ENCODE results near the gene GSK3B. TPM values are rescaled to one million over a fixed set of nuclear protein-coding genes. Genes with fewer than 3 reads are reported as not detected.

Gene GSK3B
- 52.8 TPM for polyA plus RNA-seq (2013, experiment 1 of 2)
- 57.4 TPM for polyA plus RNA-seq (2013, experiment 2 of 2)

DNA sequence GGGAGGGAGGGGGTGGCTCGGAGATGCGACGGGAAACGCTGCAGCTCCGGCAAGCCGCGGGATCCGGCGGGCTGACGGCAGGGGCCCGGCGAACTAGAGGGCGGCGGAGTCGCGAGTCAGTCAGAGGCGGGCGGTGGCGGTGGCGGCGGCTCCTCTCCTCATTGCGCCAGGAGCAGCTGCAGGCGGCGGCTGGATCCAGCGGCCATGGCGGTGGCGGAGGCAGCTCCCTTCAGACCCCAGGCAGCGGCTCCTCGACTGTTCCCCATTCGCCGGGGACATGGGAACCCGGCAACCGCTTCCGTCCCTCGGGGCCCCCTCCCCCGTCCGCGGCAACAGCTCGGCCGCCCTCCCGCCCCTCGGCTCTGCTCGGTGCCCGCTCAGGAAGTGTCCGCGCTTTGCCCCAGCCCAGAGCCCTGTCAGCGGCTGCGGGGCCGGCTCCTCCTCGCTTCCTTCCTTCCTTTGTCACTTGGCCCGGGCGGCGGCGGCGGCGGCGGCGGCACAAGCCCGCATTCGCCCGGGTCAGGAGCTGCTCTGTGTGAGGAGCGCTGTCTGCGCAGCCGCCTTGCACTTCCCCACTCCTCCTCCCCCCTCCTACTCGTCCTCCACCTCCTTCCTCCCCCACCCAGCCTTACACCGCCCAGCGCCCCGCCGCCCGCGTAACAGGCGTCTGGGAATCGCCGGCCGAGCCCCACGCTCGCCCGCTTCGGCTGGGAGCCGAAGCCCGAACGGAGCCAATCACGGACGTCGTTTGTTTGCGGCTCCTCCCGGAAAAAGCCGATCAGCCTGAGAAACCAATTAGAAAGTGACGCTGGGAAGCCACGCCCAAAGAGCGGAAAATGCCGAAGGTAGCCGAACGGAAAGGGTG is at the start of gene GSK3B:
Gene GSK3B (minus strand): TSS at position 537 of the 865 bp plus-strand sequence. CDS start 1,013 bp downstream, outside the sequence.
- Histone ChIP-seq H3K4me3 (ENCODE audit: low read length in 2 of 2) (peak within 1 kb of the TSS; percentile 84 to 87), H3K9ac (ENCODE audit: low read depth, low read length, poor library complexity) (peak within 1 kb of the TSS; percentile 99), H2AFZ (ENCODE audit: low read length) (peak within 1 kb of the TSS; percentile 93), H3K14ac (ENCODE audit: low read length) (peak within 1 kb of the TSS; percentile 98), H3K4ac (ENCODE audit: low read length) (peak within 1 kb of the TSS; percentile 100), H2BK12ac (ENCODE audit: low read length) (peak within 1 kb of the TSS; percentile 73), H4K8ac (ENCODE audit: low read depth, low read length) (peak within 1 kb of the TSS; percentile 65), H3K18ac (ENCODE audit: low read length) (peak within 1 kb of the TSS; percentile 100), H2AK5ac (ENCODE audit: low read depth, low read length) (peak within 1 kb of the TSS; percentile 95), H4K91ac (ENCODE audit: low read depth, low read length, poor library complexity) (peak within 1 kb of the TSS; percentile 99), H3K27me3 (ENCODE audit: control insufficient read depth in 3 of 3, insufficient read depth in 3 of 3, low read depth in 1 of 3, low read length in 3 of 3) (no peaks in the 10 kb centered on the region), H3K9me3 (replicated peaks in 1 of 2; ENCODE audit: control insufficient read depth in 2 of 2, insufficient read depth in 1 of 2, low read depth in 1 of 2, low read length in 2 of 2) (no peaks in the 10 kb centered on the region), H3K27ac (replicated peaks; ENCODE audit: low read length) (peak within 1 kb of the TSS; percentile 100), H2BK5ac (ENCODE audit: low read length) (peak within 1 kb of the TSS; percentile 100), H3K36me3 (replicated peaks in 1 of 2; ENCODE audit: control insufficient read depth in 2 of 2, insufficient read depth in 2 of 2, low read length in 2 of 2) (peaks cover 0 to 24% of the 10 kb centered on the region in 2 donors), H3K23ac (ENCODE audit: low read depth, low read length, poor library complexity) (peak within 1 kb of the TSS; percentile 99), H3K4me2 (ENCODE audit: insufficient read depth, low read length, poor library complexity, severe bottlenecking) (peak within 1 kb of the TSS; percentile 66), H3K79me1 (ENCODE audit: low read depth, low read length) (peaks cover 3% of the 10 kb centered on the region), H3K4me1 (ENCODE audit: control insufficient read depth in 2 of 2, insufficient read depth in 1 of 2, low read depth in 1 of 2, low read length in 2 of 2) (peaks cover 0 to 2% of the 10 kb centered on the region in 2 donors), H2BK120ac (ENCODE audit: low read depth, low read length) (peak within 1 kb of the TSS; percentile 100), H2BK15ac (ENCODE audit: low read length) (peak within 1 kb of the TSS; percentile 98)
- WGBS, 2 donors (ENCODE audit: extremely low coverage in 2 of 2, insufficient read length in 2 of 2, insufficient replicate concordance in 1 of 2) = no CpG with 5 or more reads among the region's 94 CpGs
- DNase-seq (ENCODE audit: low spot score) = peak; percentile 77

DNA sequence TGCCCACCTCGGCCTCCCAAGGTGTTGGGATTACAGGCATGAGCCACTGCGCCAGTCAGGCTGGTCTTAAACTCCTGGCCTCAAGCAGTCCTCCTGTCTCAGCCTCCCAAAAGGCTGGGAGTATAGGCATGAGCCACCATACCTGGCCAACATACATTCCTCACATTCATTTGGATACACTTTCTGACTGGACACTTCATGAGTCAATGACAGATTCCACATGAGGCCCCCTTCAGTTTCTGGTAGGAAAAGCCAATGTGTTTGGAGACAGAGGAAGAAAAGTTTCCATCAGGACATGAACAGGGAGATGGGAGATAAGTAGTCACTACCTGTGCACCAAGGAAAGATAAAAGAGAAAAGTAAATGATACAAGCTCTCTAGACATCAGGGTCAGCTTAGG is 49.4 kb upstream of the GSK3B start:
- Histone ChIP-seq H4K91ac (ENCODE audit: low read depth, low read length, poor library complexity) (no peak overlapping the region), H4K8ac (ENCODE audit: low read depth, low read length) (no peak overlapping the region), H3K4me3 (ENCODE audit: low read length in 2 of 2) (no peak overlapping the region), H3K27ac (replicated peaks; ENCODE audit: low read length) (no peak overlapping the region), H3K4me2 (ENCODE audit: insufficient read depth, low read length, poor library complexity, severe bottlenecking) (no peak overlapping the region), H3K18ac (ENCODE audit: low read length) (no peak overlapping the region), H2AK5ac (ENCODE audit: low read depth, low read length) (no peak overlapping the region), H2BK12ac (ENCODE audit: low read length) (no peak overlapping the region), H3K36me3 (replicated peaks in 1 of 2; ENCODE audit: control insufficient read depth in 2 of 2, insufficient read depth in 2 of 2, low read length in 2 of 2) (no peaks in the 10 kb centered on the region), H3K4ac (ENCODE audit: low read length) (no peak overlapping the region), H2BK15ac (ENCODE audit: low read length) (no peak overlapping the region), H2AFZ (ENCODE audit: low read length) (no peak overlapping the region), H2BK120ac (ENCODE audit: low read depth, low read length) (no peak overlapping the region), H3K79me1 (ENCODE audit: low read depth, low read length) (no peaks in the 10 kb centered on the region), H3K4me1 (ENCODE audit: control insufficient read depth in 2 of 2, insufficient read depth in 1 of 2, low read depth in 1 of 2, low read length in 2 of 2) (peaks cover 0 to 5% of the 10 kb centered on the region in 2 donors), H3K23ac (ENCODE audit: low read depth, low read length, poor library complexity) (no peak overlapping the region), H3K27me3 (ENCODE audit: control insufficient read depth in 3 of 3, insufficient read depth in 3 of 3, low read depth in 1 of 3, low read length in 3 of 3) (no peaks in the 10 kb centered on the region), H3K14ac (ENCODE audit: low read length) (no peak overlapping the region), H3K9me3 (replicated peaks in 1 of 2; ENCODE audit: control insufficient read depth in 2 of 2, insufficient read depth in 1 of 2, low read depth in 1 of 2, low read length in 2 of 2) (no peaks in the 10 kb centered on the region), H2BK5ac (ENCODE audit: low read length) (no peak overlapping the region), H3K9ac (ENCODE audit: low read depth, low read length, poor library complexity) (no peak overlapping the region)
- no CpG with 5 or more reads among the region's 2 CpGs for WGBS, 2 donors (ENCODE audit: extremely low coverage in 2 of 2, insufficient read length in 2 of 2, insufficient replicate concordance in 1 of 2)
- no peak for DNase-seq (ENCODE audit: low spot score)

DNA sequence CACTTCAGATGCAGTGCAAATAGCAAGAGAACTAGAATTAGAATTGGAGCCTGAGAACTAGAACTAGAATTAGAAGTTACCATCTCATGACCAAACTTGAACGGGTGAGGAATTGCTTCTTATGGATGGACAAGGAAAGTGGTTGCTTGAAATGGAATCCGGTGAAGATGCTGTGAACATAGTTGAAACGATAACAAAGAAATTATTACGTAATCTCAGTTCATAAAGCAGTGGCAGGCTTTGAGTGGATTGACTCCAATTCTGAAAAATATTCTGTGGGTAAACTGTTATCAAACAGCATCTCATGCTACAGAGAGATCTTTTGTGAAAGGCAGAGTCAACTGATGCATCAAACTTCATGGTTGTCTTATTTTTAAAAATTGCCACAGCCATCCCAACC is 48.0 kb upstream of the GSK3B start:
- Histone ChIP-seq H2AFZ (ENCODE audit: low read length) (no peak overlapping the region), H3K4ac (ENCODE audit: low read length) (no peak overlapping the region), H3K14ac (ENCODE audit: low read length) (no peak overlapping the region), H3K9ac (ENCODE audit: low read depth, low read length, poor library complexity) (no peak overlapping the region), H3K23ac (ENCODE audit: low read depth, low read length, poor library complexity) (no peak overlapping the region), H2BK5ac (ENCODE audit: low read length) (no peak overlapping the region), H3K27me3 (ENCODE audit: control insufficient read depth in 3 of 3, insufficient read depth in 3 of 3, low read depth in 1 of 3, low read length in 3 of 3) (no peaks in the 10 kb centered on the region), H3K9me3 (replicated peaks in 1 of 2; ENCODE audit: control insufficient read depth in 2 of 2, insufficient read depth in 1 of 2, low read depth in 1 of 2, low read length in 2 of 2) (no peaks in the 10 kb centered on the region), H4K8ac (ENCODE audit: low read depth, low read length) (no peak overlapping the region), H4K91ac (ENCODE audit: low read depth, low read length, poor library complexity) (no peak overlapping the region), H3K4me2 (ENCODE audit: insufficient read depth, low read length, poor library complexity, severe bottlenecking) (no peak overlapping the region), H2BK15ac (ENCODE audit: low read length) (no peak overlapping the region), H2BK120ac (ENCODE audit: low read depth, low read length) (no peak overlapping the region), H2BK12ac (ENCODE audit: low read length) (no peak overlapping the region), H3K79me1 (ENCODE audit: low read depth, low read length) (no peaks in the 10 kb centered on the region), H3K27ac (replicated peaks; ENCODE audit: low read length) (no peak overlapping the region), H3K4me3 (ENCODE audit: low read length in 2 of 2) (no peak overlapping the region), H3K18ac (ENCODE audit: low read length) (no peak overlapping the region), H3K36me3 (replicated peaks in 1 of 2; ENCODE audit: control insufficient read depth in 2 of 2, insufficient read depth in 2 of 2, low read length in 2 of 2) (no peaks in the 10 kb centered on the region), H2AK5ac (ENCODE audit: low read depth, low read length) (no peak overlapping the region), H3K4me1 (ENCODE audit: control insufficient read depth in 2 of 2, insufficient read depth in 1 of 2, low read depth in 1 of 2, low read length in 2 of 2) (peaks cover 0 to 5% of the 10 kb centered on the region in 2 donors)
- no CpG with 5 or more reads among the region's 4 CpGs for WGBS, 2 donors (ENCODE audit: extremely low coverage in 2 of 2, insufficient read length in 2 of 2, insufficient replicate concordance in 1 of 2)
- DNase-seq (ENCODE audit: low spot score) = no peak

DNA sequence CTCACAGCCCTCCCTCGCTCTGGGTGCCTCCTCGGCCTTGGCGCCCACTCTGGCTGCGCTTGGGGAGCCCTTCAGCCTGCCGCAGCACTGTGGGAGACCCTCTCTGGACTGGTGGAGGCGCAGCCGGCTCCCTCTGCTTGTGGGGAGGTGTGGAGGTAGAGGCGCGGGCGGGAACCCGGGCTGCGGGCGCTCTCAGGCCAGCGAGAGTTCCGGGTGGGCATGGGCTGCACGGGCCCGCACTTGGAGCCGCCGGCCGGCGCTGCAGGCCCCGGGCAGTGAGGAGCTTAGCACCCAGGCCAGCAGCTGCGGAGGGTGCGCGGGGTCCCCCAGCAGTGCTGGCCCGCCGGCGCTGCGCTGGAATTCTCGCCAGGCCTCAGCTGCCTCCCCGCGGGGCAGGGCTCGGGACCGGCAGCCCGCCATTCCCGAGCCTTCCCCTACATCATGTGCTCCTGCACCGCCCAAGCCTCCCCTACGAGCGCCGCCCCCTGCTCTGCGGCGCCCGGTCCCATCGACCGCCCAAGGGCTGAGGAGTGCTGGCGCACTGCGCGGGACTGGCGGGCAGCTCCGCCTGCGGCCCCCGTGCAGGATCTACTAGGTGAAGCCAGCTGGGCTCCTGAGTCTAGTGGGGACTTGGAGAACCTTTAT is 46.0 kb upstream of the GSK3B start:
- Histone ChIP-seq H3K4me3 (ENCODE audit: low read length in 2 of 2) (no peak overlapping the region), H3K4me1 (ENCODE audit: control insufficient read depth in 2 of 2, insufficient read depth in 1 of 2, low read depth in 1 of 2, low read length in 2 of 2) (peaks cover 0 to 5% of the 10 kb centered on the region in 2 donors), H3K36me3 (replicated peaks in 1 of 2; ENCODE audit: control insufficient read depth in 2 of 2, insufficient read depth in 2 of 2, low read length in 2 of 2) (no peaks in the 10 kb centered on the region), H3K4ac (ENCODE audit: low read length) (no peak overlapping the region), H3K4me2 (ENCODE audit: insufficient read depth, low read length, poor library complexity, severe bottlenecking) (no peak overlapping the region), H3K79me1 (ENCODE audit: low read depth, low read length) (no peaks in the 10 kb centered on the region), H3K14ac (ENCODE audit: low read length) (no peak overlapping the region), H2AK5ac (ENCODE audit: low read depth, low read length) (no peak overlapping the region), H3K27ac (replicated peaks; ENCODE audit: low read length) (no peak overlapping the region), H3K9me3 (replicated peaks in 1 of 2; ENCODE audit: control insufficient read depth in 2 of 2, insufficient read depth in 1 of 2, low read depth in 1 of 2, low read length in 2 of 2) (no peaks in the 10 kb centered on the region), H3K23ac (ENCODE audit: low read depth, low read length, poor library complexity) (no peak overlapping the region), H4K8ac (ENCODE audit: low read depth, low read length) (no peak overlapping the region), H3K18ac (ENCODE audit: low read length) (no peak overlapping the region), H4K91ac (ENCODE audit: low read depth, low read length, poor library complexity) (no peak overlapping the region), H2BK15ac (ENCODE audit: low read length) (no peak overlapping the region), H2AFZ (ENCODE audit: low read length) (no peak overlapping the region), H2BK12ac (ENCODE audit: low read length) (no peak overlapping the region), H2BK120ac (ENCODE audit: low read depth, low read length) (no peak overlapping the region), H2BK5ac (ENCODE audit: low read length) (no peak overlapping the region), H3K9ac (ENCODE audit: low read depth, low read length, poor library complexity) (no peak overlapping the region), H3K27me3 (ENCODE audit: control insufficient read depth in 3 of 3, insufficient read depth in 3 of 3, low read depth in 1 of 3, low read length in 3 of 3) (no peaks in the 10 kb centered on the region)
- no CpG with 5 or more reads among the region's 52 CpGs for WGBS, 2 donors (ENCODE audit: extremely low coverage in 2 of 2, insufficient read length in 2 of 2, insufficient replicate concordance in 1 of 2)
- DNase-seq (ENCODE audit: low spot score) = no peak
